Stomach smooth muscle (tissue), 2 donors: ENCODE data around the gene DYNC1LI2.

ENCODE experiments used
- H3K27ac ChIP-seq: one replicate; pipeline ENCODE4 v1.7.0; 2013; ENCODE audit warnings: mild to moderate bottlenecking, low read length, inconsistent platforms
- H3K27me3 ChIP-seq, 2 donors: one replicate each; pipeline ENCODE4 v1.7.0; 2013; ENCODE audit warnings: low read length in 2 of 2; ENCODE audit not compliant: insufficient read depth in 2 of 2, control insufficient read depth in 1 of 2
- H3K36me3 ChIP-seq, 2 donors: one replicate each; pipeline ENCODE4 v1.7.0; 2013; ENCODE audit warnings: low read length in 2 of 2; ENCODE audit not compliant: control insufficient read depth in 2 of 2, insufficient read depth in 2 of 2
- H3K4me1 ChIP-seq: one replicate; pipeline ENCODE4 v1.7.0; 2013; ENCODE audit warnings: low read length; ENCODE audit not compliant: control insufficient read depth, insufficient read depth
- H3K4me3 ChIP-seq, 2 donors: one replicate each; pipeline ENCODE4 v1.7.0; 2013; ENCODE audit warnings: low read length in 2 of 2
- H3K9ac ChIP-seq, 2 donors: one replicate each; pipeline ENCODE4 v1.7.0; 2013; ENCODE audit warnings: low read length in 2 of 2, mild to moderate bottlenecking in 1 of 2
- H3K9me3 ChIP-seq, 2 donors: one replicate each; pipeline ENCODE4 v1.7.0; 2013; ENCODE audit warnings: low read length in 2 of 2; ENCODE audit not compliant: control insufficient read depth in 2 of 2
- donor health status: healthy.
- donor health status: Pancreatic carcinoma.

DYNC1LI2 gene

DNA sequence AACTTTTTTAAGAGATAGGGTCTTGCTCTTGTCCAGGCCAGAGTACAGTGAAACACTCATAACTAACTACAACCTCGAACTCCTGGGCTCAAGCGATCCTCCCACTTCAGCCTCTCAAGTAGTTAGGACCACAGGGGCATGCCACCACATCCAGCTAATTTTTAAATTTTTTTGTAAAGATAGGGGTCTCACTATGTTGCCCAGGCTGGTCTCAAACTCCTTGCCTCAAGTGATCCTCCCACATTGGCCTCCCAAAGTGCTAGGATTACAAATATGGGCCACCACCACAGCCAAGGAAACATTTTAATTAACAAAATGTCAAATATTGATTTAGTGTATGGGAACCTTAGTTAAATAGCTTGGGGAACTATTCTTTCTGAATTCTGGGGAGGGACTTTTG is 2.8 kb upstream of the DYNC1LI2 start:
- Histone ChIP-seq H3K27me3 (no peaks in the 10 kb centered on the region), H3K9ac (no peak overlapping the region), H3K27ac (no peak overlapping the region), H3K4me1 (peaks cover 25% of the 10 kb centered on the region), H3K4me3 (no peak overlapping the region), H3K36me3 (peaks cover 3 to 5% of the 10 kb centered on the region in 2 donors), H3K9me3 (no peaks in the 10 kb centered on the region)

- Histone ChIP-seq H3K36me3 (peaks cover 8 to 14% of the 10 kb centered on the region in 2 donors), H3K27ac (no peak overlapping the region), H3K4me1 (peaks cover 26% of the 10 kb centered on the region), H3K4me3 (no peak overlapping the region), H3K27me3 (no peaks in the 10 kb centered on the region), H3K9ac (no peak overlapping the region), H3K9me3 (no peaks in the 10 kb centered on the region)
These were observed 1.5 kb upstream of the DYNC1LI2 start for GRCh38 chr16:66752958-66753357.

DNA sequence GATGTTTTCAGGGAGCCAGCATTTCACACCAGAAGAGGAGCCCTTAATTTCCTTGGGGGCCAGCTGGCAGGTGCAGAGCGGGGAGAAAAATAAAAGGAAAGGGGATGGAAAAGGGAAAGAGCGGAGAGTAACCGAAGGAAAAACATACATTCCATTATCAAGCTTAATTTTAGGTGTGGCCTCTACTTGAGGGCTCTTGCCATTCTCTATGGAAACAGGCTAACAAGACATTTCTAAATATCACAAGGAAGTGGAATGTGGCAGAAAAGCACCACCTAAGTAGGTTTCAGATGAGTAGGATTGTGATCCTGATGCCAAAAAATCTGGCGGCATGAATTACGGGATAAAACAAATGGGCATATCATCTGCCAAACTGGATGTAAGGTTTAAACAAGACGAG is 970 bp upstream of the DYNC1LI2 start:
- H3K9me3 ChIP-seq, result no peaks in the 10 kb centered on the region
- H3K4me1 ChIP-seq, result peaks cover 26% of the 10 kb centered on the region
- no peaks in the 10 kb centered on the region for H3K27me3 ChIP-seq
- H3K4me3 ChIP-seq, result peak overlapping the region; percentile 5 to 97
- H3K9ac ChIP-seq, result peak overlapping the region in 1 of 2 donors; percentile 89
- H3K36me3 ChIP-seq, result peaks cover 8 to 15% of the 10 kb centered on the region in 2 donors
- H3K27ac ChIP-seq, result no peak overlapping the region

GRCh38 chr16:66751992-66752322 is 548 bp upstream of the DYNC1LI2 start:
- H3K36me3 ChIP-seq, result peaks cover 8 to 17% of the 10 kb centered on the region in 2 donors
- H3K9ac ChIP-seq, result peak overlapping the region; percentile 72 to 89
- no peaks in the 10 kb centered on the region for H3K9me3 ChIP-seq
- H3K4me3 ChIP-seq, result peak overlapping the region; percentile 5 to 97
- H3K4me1 ChIP-seq, result peaks cover 29% of the 10 kb centered on the region
- H3K27me3 ChIP-seq, result no peaks in the 10 kb centered on the region
- H3K27ac ChIP-seq, result no peak overlapping the region

DNA sequence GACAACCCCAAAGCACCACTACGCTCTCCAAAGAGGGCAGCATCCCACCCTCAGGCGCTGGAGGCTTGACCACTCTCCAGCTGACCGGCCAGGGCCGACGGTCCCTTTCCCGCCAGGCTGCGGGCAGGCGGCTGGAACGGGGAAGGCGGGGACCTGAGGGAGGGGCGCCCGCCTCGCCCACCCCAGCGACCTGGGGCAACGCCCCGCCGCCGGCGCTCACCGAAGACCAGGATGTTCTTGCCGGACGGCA is 431 bp downstream of the DYNC1LI2 start:
- Histone ChIP-seq H3K36me3 (peaks cover 8 to 22% of the 10 kb centered on the region in 2 donors), H3K27ac (peak overlapping the region; percentile 78)

DNA sequence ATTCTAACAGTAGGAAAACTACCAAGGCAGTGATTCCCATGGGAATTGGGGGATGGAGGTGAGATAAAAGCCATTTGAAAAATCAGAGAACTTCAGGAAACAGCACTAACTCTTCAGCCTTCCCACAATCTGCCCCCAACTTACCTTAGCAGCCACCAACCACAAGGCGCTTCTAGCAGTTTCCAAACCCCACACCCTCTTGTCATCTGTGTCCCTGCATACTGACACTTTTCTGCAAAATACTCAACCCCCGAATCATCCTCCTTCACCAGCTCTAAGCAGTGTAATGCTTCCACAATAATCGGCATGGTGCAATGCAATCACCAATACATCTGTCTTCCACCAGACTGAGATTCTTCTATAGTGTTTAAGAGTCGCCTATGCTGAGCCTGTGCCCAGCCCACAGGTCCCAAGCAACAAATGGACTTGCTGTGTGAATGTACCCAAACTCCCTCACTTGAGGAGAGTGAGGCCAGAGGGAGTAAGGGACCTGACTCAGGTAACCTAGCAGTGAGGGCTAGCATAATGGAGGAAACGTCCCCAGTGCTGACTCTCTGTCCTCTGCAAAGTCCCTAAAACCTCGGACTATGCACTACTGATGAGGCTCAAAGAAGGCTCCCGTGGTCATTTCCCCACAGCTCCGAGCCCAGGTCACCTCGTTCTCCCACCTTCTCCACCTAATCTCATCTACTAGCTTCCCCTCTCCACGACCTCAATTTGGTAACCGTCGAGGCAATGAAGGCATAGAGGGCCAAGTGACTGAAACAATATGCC is 943 bp downstream of the DYNC1LI2 start:
- Histone ChIP-seq H3K27ac (peak overlapping the region; percentile 78), H3K4me1 (peaks cover 34% of the 10 kb centered on the region), H3K9me3 (no peaks in the 10 kb centered on the region), H3K4me3 (peak overlapping the region; percentile 95 to 97), H3K27me3 (no peaks in the 10 kb centered on the region), H3K36me3 (peaks cover 8 to 23% of the 10 kb centered on the region in 2 donors), H3K9ac (peak overlapping the region; percentile 89 to 96)

More for the DNA sequence above, 431 bp downstream of the DYNC1LI2 start:
- H3K4me3 ChIP-seq, result peak overlapping the region; percentile 95 to 97
- H3K27me3 ChIP-seq, result no peaks in the 10 kb centered on the region
- peaks cover 34% of the 10 kb centered on the region for H3K4me1 ChIP-seq
- H3K9ac ChIP-seq, result peak overlapping the region; percentile 89 to 96
- no peaks in the 10 kb centered on the region for H3K9me3 ChIP-seq

DNA sequence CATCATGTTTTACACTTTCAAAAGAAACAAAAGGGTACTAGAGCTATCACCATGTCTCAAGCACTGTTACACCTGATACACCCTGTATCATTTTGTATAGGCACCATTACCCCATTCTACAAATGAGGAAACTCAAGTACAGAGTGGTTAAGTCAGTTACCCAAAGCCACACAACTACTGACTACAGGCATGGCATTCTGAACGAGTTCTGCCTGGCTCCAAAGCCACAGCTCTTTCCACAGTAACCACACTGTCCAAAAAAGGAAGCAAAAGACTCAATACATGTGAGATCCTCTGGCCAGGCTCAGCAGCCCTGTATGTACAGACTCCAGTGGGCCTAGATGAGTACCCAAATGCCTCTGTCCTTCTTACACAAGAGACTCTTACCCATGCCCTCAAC is 4.7 kb downstream of the DYNC1LI2 start:
- H3K36me3 ChIP-seq, result peaks cover 15 to 29% of the 10 kb centered on the region in 2 donors
- no peak overlapping the region for H3K4me3 ChIP-seq
- H3K27me3 ChIP-seq, result no peaks in the 10 kb centered on the region
- H3K27ac ChIP-seq, result peak overlapping the region; percentile 41
- H3K9me3 ChIP-seq, result no peaks in the 10 kb centered on the region
- peaks cover 35% of the 10 kb centered on the region for H3K4me1 ChIP-seq
- no peak overlapping the region for H3K9ac ChIP-seq

DNA sequence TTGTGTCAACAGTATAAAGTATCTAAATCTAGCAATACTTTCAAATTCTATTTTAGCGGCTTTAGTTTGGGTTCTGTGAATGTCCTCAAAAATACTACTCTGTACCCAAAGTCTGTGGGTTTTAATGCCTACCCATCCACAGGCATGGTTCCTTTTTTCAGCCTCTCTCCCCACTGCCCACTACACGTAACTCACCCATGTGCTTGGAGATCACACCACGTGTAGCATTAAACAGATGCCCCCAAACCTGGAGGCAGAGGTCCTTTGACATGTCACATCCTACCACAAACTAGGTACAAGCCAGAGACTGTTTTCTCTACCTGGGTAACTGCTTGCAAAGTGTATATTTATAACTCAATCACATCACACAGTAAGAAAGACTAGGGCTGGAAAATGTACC is 5.4 kb downstream of the DYNC1LI2 start:
- Histone ChIP-seq H3K27ac (no peak overlapping the region), H3K36me3 (peaks cover 15 to 29% of the 10 kb centered on the region in 2 donors), H3K27me3 (no peaks in the 10 kb centered on the region), H3K9ac (peak overlapping the region in 1 of 2 donors; percentile 13), H3K9me3 (no peaks in the 10 kb centered on the region), H3K4me1 (peaks cover 39% of the 10 kb centered on the region), H3K4me3 (no peak overlapping the region)

GRCh38 chr16:66741950-66742808 is 9.2 kb downstream of the DYNC1LI2 start:
- Histone ChIP-seq H3K4me1 (peaks cover 39% of the 10 kb centered on the region), H3K4me3 (peak overlapping the region; percentile 35 to 55), H3K36me3 (peaks cover 20 to 28% of the 10 kb centered on the region in 2 donors)

DNA sequence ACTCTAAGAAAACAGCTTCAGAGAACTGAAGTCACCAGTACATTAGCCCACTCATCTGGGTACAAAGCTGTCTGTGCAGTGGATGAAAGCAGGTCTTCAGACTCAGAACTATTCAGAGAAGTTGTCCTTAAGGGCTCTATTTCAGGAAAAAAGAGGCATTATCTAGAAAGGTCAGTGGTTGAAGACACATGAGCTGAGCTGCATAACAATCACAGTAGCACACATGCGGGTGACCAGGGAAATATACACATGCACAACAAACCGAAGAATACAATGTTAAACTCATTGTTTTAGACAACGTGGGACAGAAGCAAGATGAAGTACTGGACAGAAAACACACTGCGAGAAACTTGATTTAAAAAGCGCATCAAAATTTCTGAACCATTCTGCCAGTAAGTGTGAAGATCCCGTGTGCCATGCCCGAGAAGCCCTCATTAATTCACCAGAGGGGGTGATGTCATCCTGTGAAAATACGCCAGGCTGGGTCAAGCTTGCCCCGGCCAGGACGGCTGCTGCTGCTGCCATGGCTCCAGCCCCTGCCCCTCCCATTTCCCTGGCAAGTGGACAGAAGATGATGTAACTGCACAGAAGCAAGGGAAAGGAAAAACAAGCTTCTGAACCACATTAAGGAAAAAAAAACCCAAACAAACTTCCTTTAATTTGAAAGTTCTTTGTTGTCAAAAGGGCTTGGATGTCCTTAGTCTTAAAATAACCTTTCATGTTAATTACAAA is 10.1 kb downstream of the DYNC1LI2 start:
- peaks cover 32% of the 10 kb centered on the region for H3K4me1 ChIP-seq
- H3K4me3 ChIP-seq, result peak overlapping the region in 1 of 2 donors; percentile 55
- peak overlapping the region; percentile 58 to 71 for H3K9ac ChIP-seq
- H3K27ac ChIP-seq, result peak overlapping the region; percentile 88
- no peaks in the 10 kb centered on the region for H3K9me3 ChIP-seq
- H3K36me3 ChIP-seq, result peaks cover 21 to 29% of the 10 kb centered on the region in 2 donors
- no peaks in the 10 kb centered on the region for H3K27me3 ChIP-seq

More at GRCh38 chr16:66741950-66742808, 9.2 kb downstream of the DYNC1LI2 start:
- Histone ChIP-seq H3K9me3 (no peaks in the 10 kb centered on the region), H3K27me3 (no peaks in the 10 kb centered on the region), H3K27ac (peak overlapping the region; percentile 88), H3K9ac (peak overlapping the region; percentile 71 to 82)
